Glutamatergic neuron (in vitro differentiated cells): Measurements from ENCODE around the gene RAN. TPM values are rescaled to one million over a fixed set of nuclear protein-coding genes. Genes with fewer than 3 reads are reported as not detected.
"Not testable (repeated sequence)": the region's sequence is repeated elsewhere in the genome, so short reads cannot be mapped to it uniquely, and the experiment has no call there.

Source experiments
- DNase-seq: peaks from one replicate; pipeline ENCODE4 v3.0.0; 2022
- H3K27ac Mint-ChIP-seq: one replicate; pipeline ENCODE4 v1.8.0; 2020; ENCODE audit warnings: mild to moderate bottlenecking, mixed read lengths, inconsistent platforms; ENCODE audit not compliant: unreplicated experiment
- H3K27me3 Mint-ChIP-seq: one replicate; pipeline ENCODE4 v1.8.0; 2020; ENCODE audit warnings: mild to moderate bottlenecking, moderate library complexity, mixed read lengths, inconsistent platforms; ENCODE audit not compliant: unreplicated experiment
- H3K36me3 Mint-ChIP-seq: one replicate; pipeline ENCODE4 v1.8.0; 2020; ENCODE audit warnings: mild to moderate bottlenecking, mixed read lengths, inconsistent platforms; ENCODE audit not compliant: unreplicated experiment
- H3K4me1 Mint-ChIP-seq: one replicate; pipeline ENCODE4 v1.8.0; 2020; ENCODE audit warnings: mild to moderate bottlenecking, low read depth, mixed read lengths, inconsistent platforms; ENCODE audit not compliant: unreplicated experiment
- H3K4me3 Mint-ChIP-seq: one replicate; pipeline ENCODE4 v1.8.0; 2020; ENCODE audit warnings: mild to moderate bottlenecking, mixed read lengths, inconsistent platforms; ENCODE audit not compliant: unreplicated experiment
- H3K9me3 Mint-ChIP-seq: one replicate; pipeline ENCODE4 v1.8.0; 2020; ENCODE audit warnings: mild to moderate bottlenecking, moderate library complexity, mixed read lengths, inconsistent platforms; ENCODE audit not compliant: unreplicated experiment
- CTCF ChIP-seq: fragments of 200-600 bp; sonication (generic); IDR thresholded peaks from one replicate; pipeline ENCODE4 v1.5.0; 2021; ENCODE audit not compliant: partially characterized antibody, unreplicated experiment
- total RNA-seq: library from RNA; stranded (reverse); fragmentation: NEBNext Ultra II Directional; extraction: Animal tissue kit (Norgen Biotek cat#: 25700); gene quantifications from one replicate; pipeline ENCODE4 v1.2.1, GENCODE V29; 2021; ENCODE audit not compliant: unreplicated experiment

Gene RAN
- total RNA-seq, 1 donor from 2014 or later = 766 TPM

GRCh38 chr12:130904064-130904463, 32.2 kb downstream of the RAN start:
- H3K4me3 Mint-ChIP-seq = no peak overlapping the region
- no peaks in the 10 kb centered on the region for H3K36me3 Mint-ChIP-seq
- TF ChIP-seq CTCF = no peak
- no peak overlapping the region for H3K27ac Mint-ChIP-seq
- no peaks in the 10 kb centered on the region for H3K27me3 Mint-ChIP-seq
- no peak for DNase-seq
- H3K9me3 Mint-ChIP-seq = no peaks in the 10 kb centered on the region
- H3K4me1 Mint-ChIP-seq = no peaks in the 10 kb centered on the region

DNA sequence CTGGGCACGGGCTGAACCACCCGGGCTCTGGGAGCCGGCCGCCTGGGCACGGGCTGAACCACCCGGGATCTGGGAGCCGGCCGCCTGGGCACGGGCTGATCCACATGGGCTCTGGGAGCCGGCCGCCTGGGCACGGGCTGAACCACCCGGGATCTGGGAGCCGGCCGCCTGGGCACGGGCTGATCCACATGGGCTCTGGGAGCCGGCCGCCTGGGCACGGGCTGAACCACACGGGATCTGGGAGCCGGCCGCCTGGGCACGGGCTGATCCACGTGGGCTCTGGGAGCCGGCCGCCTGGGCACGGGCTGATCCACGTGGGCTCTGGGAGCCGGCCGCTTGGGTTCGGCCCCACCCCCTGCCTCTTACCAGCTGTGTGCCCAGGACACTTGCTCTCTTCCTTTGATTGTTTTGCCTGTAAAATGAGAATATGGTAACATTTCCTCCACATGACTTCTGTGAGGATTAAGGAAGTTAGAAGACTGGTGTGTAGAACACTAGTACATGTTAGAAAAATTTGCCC, 33.1 kb downstream of the RAN start:
- not testable (repeated sequence) for H3K4me1 Mint-ChIP-seq, H3K36me3 Mint-ChIP-seq, H3K27me3 Mint-ChIP-seq, H3K4me3 Mint-ChIP-seq, DNase-seq, H3K9me3 Mint-ChIP-seq, H3K27ac Mint-ChIP-seq

- H3K27me3 Mint-ChIP-seq = no peaks in the 10 kb centered on the region
- H3K9me3 Mint-ChIP-seq = peaks cover 5% of the 10 kb centered on the region
- no peaks in the 10 kb centered on the region for H3K4me1 Mint-ChIP-seq
- no peak overlapping the region for H3K27ac Mint-ChIP-seq
- H3K4me3 Mint-ChIP-seq = no peak overlapping the region
- TF ChIP-seq CTCF = no peak
- no peak for DNase-seq
- peaks cover 15% of the 10 kb centered on the region for H3K36me3 Mint-ChIP-seq
Measured at GRCh38 chr12:130909111-130909510, 37.2 kb downstream of the RAN start.

DNA sequence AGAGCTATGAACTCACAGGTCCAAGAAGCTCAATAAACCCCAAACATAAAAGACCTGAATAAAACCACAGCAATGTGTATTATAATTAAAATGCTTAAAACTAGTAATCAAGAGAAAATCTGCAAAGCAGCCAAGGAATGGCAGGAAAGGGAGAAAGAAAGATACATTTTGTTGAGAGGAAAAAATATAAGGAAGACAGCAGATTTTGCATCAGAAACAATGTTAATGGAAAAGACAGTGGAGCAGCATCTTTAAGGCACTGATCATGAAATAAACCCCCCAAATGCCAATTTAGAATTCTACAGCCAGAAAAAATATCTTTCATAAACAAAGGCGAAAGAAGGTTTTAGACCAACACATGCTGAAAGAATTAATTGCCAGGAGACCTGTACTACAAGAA, 39.3 kb downstream of the RAN start:
- H3K4me3 Mint-ChIP-seq = no peak overlapping the region
- DNase-seq = no peak
- no peak for TF ChIP-seq CTCF
- H3K36me3 Mint-ChIP-seq = peaks cover 15% of the 10 kb centered on the region
- H3K4me1 Mint-ChIP-seq = peaks cover 2% of the 10 kb centered on the region
- H3K27me3 Mint-ChIP-seq = no peaks in the 10 kb centered on the region
- peaks cover 5% of the 10 kb centered on the region for H3K9me3 Mint-ChIP-seq
- no peak overlapping the region for H3K27ac Mint-ChIP-seq

DNA sequence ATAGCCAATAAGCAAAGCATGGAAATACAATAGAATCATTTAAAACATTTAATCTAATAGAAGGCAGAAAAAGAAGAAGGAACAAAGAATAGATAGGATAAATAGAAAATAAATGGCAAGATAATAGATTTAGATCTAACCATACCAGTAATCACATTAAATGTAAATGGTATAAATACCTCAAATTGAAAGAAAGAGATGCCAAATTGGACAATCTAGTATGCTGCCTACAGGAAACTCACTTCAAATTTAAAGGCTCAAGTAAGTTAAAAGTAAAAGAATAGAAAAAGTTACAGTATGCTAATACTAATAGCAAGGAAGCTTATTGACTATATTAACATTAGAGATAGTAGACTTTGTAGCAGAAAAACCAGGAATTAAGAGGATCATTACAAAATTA, 40.1 kb downstream of the RAN start:
- Mint-ChIP-seq H3K27ac (no peak overlapping the region), H3K4me3 (no peak overlapping the region), H3K27me3 (no peaks in the 10 kb centered on the region), H3K36me3 (peaks cover 15% of the 10 kb centered on the region), H3K9me3 (peaks cover 5% of the 10 kb centered on the region), H3K4me1 (peaks cover 10% of the 10 kb centered on the region)
- no peak for DNase-seq
- TF ChIP-seq CTCF = no peak
